ENCODE measurements around the gene C10orf120. TPM values are rescaled to one million over a fixed set of nuclear protein-coding genes. Genes with fewer than 3 reads are reported as not detected.

Gene C10orf120
- total and polyA plus RNA-seq, 4 donors: not detected

GRCh38 chr10:122709971-122710370 is 10.3 kb upstream of the C10orf120 start:
- intact Hi-C loops (cut with DNase I): loop anchor here in 1 of 2 donors (10.0 kb wide), 1 partner anchor 415 kb away; no protein-coding TSS in a partner anchor
- Histone ChIP-seq H3K9me3 (ENCODE audit: control insufficient read depth, low read length) (no peaks in the 10 kb centered on the region), H3K27me3 (ENCODE audit: control insufficient read depth in 1 of 2, insufficient read depth in 2 of 2, low read length in 1 of 2) (no peaks in the 10 kb centered on the region), H3K4me1 (ENCODE audit: control insufficient read depth in 1 of 2, insufficient read depth in 2 of 2, low read length in 2 of 2) (no peaks in the 10 kb centered on the region), H3K36me3 (ENCODE audit: control insufficient read depth in 1 of 2, insufficient read depth in 2 of 2, low read length in 1 of 2) (no peaks in the 10 kb centered on the region), H3K27ac (ENCODE audit: low read depth in 1 of 2, low read length in 2 of 2) (no peak overlapping the region), H3K4me3 (ENCODE audit: low read length in 2 of 2) (no peak overlapping the region)
- ATAC-seq (ENCODE audit: low FRiP score): no peak
- WGBS, 2 donors: 36 to 42% methylated on average over 4 of the region's 4 CpGs
- DNase-seq: no peak

GRCh38 chr10:122707535-122707934 is 7.9 kb upstream of the C10orf120 start:
- no peaks in the 10 kb centered on the region for H3K36me3 ChIP-seq (ENCODE audit: control insufficient read depth in 1 of 2, insufficient read depth in 2 of 2, low read length in 1 of 2)

GRCh38 chr10:122706947-122707346 is 7.3 kb upstream of the C10orf120 start:
- no peak for DNase-seq
- H3K36me3 ChIP-seq (ENCODE audit: control insufficient read depth in 1 of 2, insufficient read depth in 2 of 2, low read length in 1 of 2): no peaks in the 10 kb centered on the region
- H3K4me1 ChIP-seq (ENCODE audit: control insufficient read depth in 1 of 2, insufficient read depth in 2 of 2, low read length in 2 of 2): no peaks in the 10 kb centered on the region
- intact Hi-C loops (cut with DNase I): loop anchor here in 1 of 2 donors (10.0 kb wide), 1 partner anchor 412 kb away; no protein-coding TSS in a partner anchor
- no peak for ATAC-seq (ENCODE audit: low FRiP score)
- H3K27me3 ChIP-seq (ENCODE audit: control insufficient read depth in 1 of 2, insufficient read depth in 2 of 2, low read length in 1 of 2): no peaks in the 10 kb centered on the region
- H3K27ac ChIP-seq (ENCODE audit: low read depth in 1 of 2, low read length in 2 of 2): no peak overlapping the region
- 60% methylated on average over 4 of the region's 4 CpGs for WGBS, 2 donors
- H3K9me3 ChIP-seq (ENCODE audit: control insufficient read depth, low read length): no peaks in the 10 kb centered on the region
- H3K4me3 ChIP-seq (ENCODE audit: low read length in 2 of 2): no peak overlapping the region

More at GRCh38 chr10:122707535-122707934, 7.9 kb upstream of the C10orf120 start:
- intact Hi-C loops (cut with DNase I): loop anchor here in 1 of 2 donors (10.0 kb wide), 1 partner anchor 413 kb away; no protein-coding TSS in a partner anchor
- H3K27me3 ChIP-seq (ENCODE audit: control insufficient read depth in 1 of 2, insufficient read depth in 2 of 2, low read length in 1 of 2): no peaks in the 10 kb centered on the region
- H3K4me3 ChIP-seq (ENCODE audit: low read length in 2 of 2): no peak overlapping the region
- no peak for ATAC-seq (ENCODE audit: low FRiP score)
- DNase-seq: no peak
- H3K4me1 ChIP-seq (ENCODE audit: control insufficient read depth in 1 of 2, insufficient read depth in 2 of 2, low read length in 2 of 2): no peaks in the 10 kb centered on the region
- no peak overlapping the region for H3K27ac ChIP-seq (ENCODE audit: low read depth in 1 of 2, low read length in 2 of 2)
- H3K9me3 ChIP-seq (ENCODE audit: control insufficient read depth, low read length): no peaks in the 10 kb centered on the region
- WGBS, 2 donors: 70 to 72% methylated on average over 9 of the region's 9 CpGs

GRCh38 chr10:122706467-122706866 is 6.8 kb upstream of the C10orf120 start:
- Histone ChIP-seq H3K4me1 (ENCODE audit: control insufficient read depth in 1 of 2, insufficient read depth in 2 of 2, low read length in 2 of 2) (no peaks in the 10 kb centered on the region), H3K36me3 (ENCODE audit: control insufficient read depth in 1 of 2, insufficient read depth in 2 of 2, low read length in 1 of 2) (no peaks in the 10 kb centered on the region), H3K9me3 (ENCODE audit: control insufficient read depth, low read length) (no peaks in the 10 kb centered on the region), H3K27me3 (ENCODE audit: control insufficient read depth in 1 of 2, insufficient read depth in 2 of 2, low read length in 1 of 2) (no peaks in the 10 kb centered on the region), H3K4me3 (ENCODE audit: low read length in 2 of 2) (no peak overlapping the region), H3K27ac (ENCODE audit: low read depth in 1 of 2, low read length in 2 of 2) (no peak overlapping the region)
- no peak for ATAC-seq (ENCODE audit: low FRiP score)
- WGBS, 2 donors: 76 to 90% methylated on average over 2 of the region's 2 CpGs
- DNase-seq: no peak
- intact Hi-C loops (cut with DNase I): loop anchor here in 1 of 2 donors (10.0 kb wide), 1 partner anchor 412 kb away; no protein-coding TSS in a partner anchor

- H3K27me3 ChIP-seq (ENCODE audit: control insufficient read depth in 1 of 2, insufficient read depth in 2 of 2, low read length in 1 of 2): no peaks in the 10 kb centered on the region
- 41 to 44% methylated on average over 9 of the region's 9 CpGs for WGBS, 2 donors
- no peak overlapping the region for H3K4me3 ChIP-seq (ENCODE audit: low read length in 2 of 2)
- intact Hi-C loops (cut with DNase I): loop anchor here in 1 of 2 donors (1.0 to 10.0 kb wide), 3 partner anchors 55 to 409 kb away; no protein-coding TSS in a partner anchor
- DNase-seq: peak; percentile 73 to 86
- no peak overlapping the region for H3K27ac ChIP-seq (ENCODE audit: low read depth in 1 of 2, low read length in 2 of 2)
- H3K4me1 ChIP-seq (ENCODE audit: control insufficient read depth in 1 of 2, insufficient read depth in 2 of 2, low read length in 2 of 2): no peaks in the 10 kb centered on the region
- peak; percentile 77 for ATAC-seq (ENCODE audit: low FRiP score)
- H3K36me3 ChIP-seq (ENCODE audit: control insufficient read depth in 1 of 2, insufficient read depth in 2 of 2, low read length in 1 of 2): no peaks in the 10 kb centered on the region
- H3K9me3 ChIP-seq (ENCODE audit: control insufficient read depth, low read length): no peaks in the 10 kb centered on the region
Observed at GRCh38 chr10:122703483-122704448, 4.1 kb upstream of the C10orf120 start.

- intact Hi-C loops (cut with DNase I): loop anchor here in 1 of 2 donors (5.0 to 10.0 kb wide), 2 partner anchors 135 to 407 kb away; no protein-coding TSS in a partner anchor
- 76 to 87% methylated on average over 2 of the region's 2 CpGs for WGBS, 2 donors
Observed at GRCh38 chr10:122702275-122702674, 2.6 kb upstream of the C10orf120 start.

GRCh38 chr10:122701652-122702051 is 2.0 kb upstream of the C10orf120 start:
- Histone ChIP-seq H3K4me1 (ENCODE audit: control insufficient read depth in 1 of 2, insufficient read depth in 2 of 2, low read length in 2 of 2) (no peaks in the 10 kb centered on the region), H3K36me3 (ENCODE audit: control insufficient read depth in 1 of 2, insufficient read depth in 2 of 2, low read length in 1 of 2) (no peaks in the 10 kb centered on the region), H3K4me3 (ENCODE audit: low read length in 2 of 2) (no peak overlapping the region), H3K27ac (ENCODE audit: low read depth in 1 of 2, low read length in 2 of 2) (no peak overlapping the region), H3K27me3 (ENCODE audit: control insufficient read depth in 1 of 2, insufficient read depth in 2 of 2, low read length in 1 of 2) (no peaks in the 10 kb centered on the region), H3K9me3 (ENCODE audit: control insufficient read depth, low read length) (no peaks in the 10 kb centered on the region)
- no peak for DNase-seq
- no peak for ATAC-seq (ENCODE audit: low FRiP score)
- intact Hi-C loops (cut with DNase I): loop anchor here in 1 of 2 donors (5.0 to 10.0 kb wide), 2 partner anchors 134 to 407 kb away; no protein-coding TSS in a partner anchor
- 57 to 71% methylated on average over 2 of the region's 2 CpGs for whole genome bisulfite sequencing, 2 donors

More at GRCh38 chr10:122702275-122702674, 2.6 kb upstream of the C10orf120 start:
- H3K27ac ChIP-seq (ENCODE audit: low read depth in 1 of 2, low read length in 2 of 2): no peak overlapping the region
- no peak overlapping the region for H3K4me3 ChIP-seq (ENCODE audit: low read length in 2 of 2)
- H3K27me3 ChIP-seq (ENCODE audit: control insufficient read depth in 1 of 2, insufficient read depth in 2 of 2, low read length in 1 of 2): no peaks in the 10 kb centered on the region
- H3K9me3 ChIP-seq (ENCODE audit: control insufficient read depth, low read length): no peaks in the 10 kb centered on the region
- no peaks in the 10 kb centered on the region for H3K36me3 ChIP-seq (ENCODE audit: control insufficient read depth in 1 of 2, insufficient read depth in 2 of 2, low read length in 1 of 2)
- ATAC-seq (ENCODE audit: low FRiP score) (no peak), DNase-seq (no peak)
- H3K4me1 ChIP-seq (ENCODE audit: control insufficient read depth in 1 of 2, insufficient read depth in 2 of 2, low read length in 2 of 2): no peaks in the 10 kb centered on the region

- H3K4me3 ChIP-seq (ENCODE audit: low read length in 2 of 2): no peak overlapping the region
- intact Hi-C loops (cut with DNase I): no loop called here
- peaks cover 0 to 2% of the 10 kb centered on the region in 2 donors for H3K27me3 ChIP-seq (ENCODE audit: control insufficient read depth in 1 of 2, insufficient read depth in 2 of 2, low read length in 1 of 2)
- no peaks in the 10 kb centered on the region for H3K9me3 ChIP-seq (ENCODE audit: control insufficient read depth, low read length)
- no peak for ATAC-seq (ENCODE audit: low FRiP score)
- no peak for DNase-seq
- no peaks in the 10 kb centered on the region for H3K4me1 ChIP-seq (ENCODE audit: control insufficient read depth in 1 of 2, insufficient read depth in 2 of 2, low read length in 2 of 2)
- no peaks in the 10 kb centered on the region for H3K36me3 ChIP-seq (ENCODE audit: control insufficient read depth in 1 of 2, insufficient read depth in 2 of 2, low read length in 1 of 2)
- H3K27ac ChIP-seq (ENCODE audit: low read depth in 1 of 2, low read length in 2 of 2): no peak overlapping the region
- WGBS, 2 donors: 90 to 95% methylated on average over 1 of the region's 1 CpG
Observed at GRCh38 chr10:122696687-122697086, 3.0 kb downstream of the C10orf120 start.

All from aorta (tissue), 5 donors.